MM.1S (cell line): Measurements from ENCODE around the gene PRSS33.

Experiments used
- DNase-seq: peaks from one replicate; pipeline ENCODE4 v3.0.0-alpha.2; 2015
- H2AFZ ChIP-seq: fragments of 300-600 bp; sonication (generic); 2 replicates; pipeline ENCODE4 v1.6.0; 2016; ENCODE audit warnings: antibody characterized with exemption, low read length
- H3F3A ChIP-seq: fragments of 300-600 bp; sonication (generic); 2 replicates; pipeline ENCODE4 v1.6.1; 2016; ENCODE audit warnings: mild to moderate bottlenecking, antibody characterized with exemption, low read length, moderate library complexity, mixed read lengths; ENCODE audit not compliant: insufficient read depth
- H3K27ac ChIP-seq: fragments of 300-600 bp; sonication (generic); 2 replicates; pipeline ENCODE4 v1.5.1; 2016; ENCODE audit warnings: mild to moderate bottlenecking, low read length
- H3K27me3 ChIP-seq: fragments of 300-600 bp; sonication (generic); replicated peaks from 2 replicates; pipeline ENCODE4 v1.6.0; 2016; ENCODE audit warnings: low read length; ENCODE audit not compliant: insufficient read depth
- H3K36me3 ChIP-seq: fragments of 300-600 bp; sonication (generic); replicated peaks from 2 replicates; pipeline ENCODE4 v1.6.1; 2016; ENCODE audit warnings: mild to moderate bottlenecking, low read length, mixed read lengths; ENCODE audit not compliant: insufficient read depth
- H3K4me1 ChIP-seq: fragments of 300-600 bp; sonication (generic); 2 replicates; pipeline ENCODE4 v1.6.1; 2016; ENCODE audit warnings: low read length, mixed read lengths
- H3K4me2 ChIP-seq: fragments of 300-600 bp; sonication (generic); 2 replicates; pipeline ENCODE4 v1.6.0; 2016; ENCODE audit warnings: low read depth, low read length
- H3K4me3 ChIP-seq: fragments of 300-600 bp; sonication (generic); 2 replicates; pipeline ENCODE4 v1.5.1; 2016; ENCODE audit warnings: low read length, mixed read lengths
- H3K79me2 ChIP-seq: fragments of 300-600 bp; sonication (generic); 2 replicates; pipeline ENCODE4 v1.6.1; 2016; ENCODE audit warnings: mixed run types, low read length, mixed read lengths
- H3K9ac ChIP-seq: fragments of 300-600 bp; sonication (generic); 2 replicates; pipeline ENCODE4 v1.6.1; 2016; ENCODE audit warnings: low read length, mixed read lengths
- H3K9me2 ChIP-seq: fragments of 300-600 bp; sonication (generic); replicated peaks from 2 replicates; pipeline ENCODE4 v1.6.1; 2016; ENCODE audit warnings: mild to moderate bottlenecking, low read length, mixed read lengths; ENCODE audit not compliant: insufficient read depth
- H3K9me3 ChIP-seq: fragments of 300-600 bp; sonication (generic); replicated peaks from 2 replicates; pipeline ENCODE4 v1.6.1; 2016; ENCODE audit warnings: mild to moderate bottlenecking, low read length, mixed read lengths; ENCODE audit not compliant: insufficient read depth
- H4K20me1 ChIP-seq: fragments of 300-600 bp; sonication (generic); 2 replicates; pipeline ENCODE4 v1.6.1; 2016; ENCODE audit warnings: mild to moderate bottlenecking, low read length, moderate library complexity, mixed read lengths; ENCODE audit not compliant: insufficient read depth
- EZH2 ChIP-seq: fragments of 300-600 bp; sonication (generic); optimal IDR thresholded peaks from 2 replicates; pipeline ENCODE3; 2017; ENCODE audit warnings: low read depth, mild to moderate bottlenecking, antibody characterized with exemption, low read length, mixed read lengths
- EZH2phosphoT487 ChIP-seq: fragments of 300-600 bp; sonication (generic); IDR thresholded peaks from 2 replicates; pipeline ENCODE4 v1.6.1; 2018; ENCODE audit warnings: antibody characterized with exemption, low read length
- TF ChIP-seq, protein P1 (sequence below): fragments of 300-600 bp; sonication (generic); IDR thresholded peaks from 2 replicates; pipeline ENCODE4 v1.5.1; 2016; ENCODE audit warnings: antibody characterized with exemption, low read length, mixed read lengths

Gene PRSS33

GRCh38 chr16:2785101-2785991 is 2.0 kb downstream of the PRSS33 start:
- Histone ChIP-seq H3K27ac (no peak overlapping the region), H3K79me2 (no peaks in the 10 kb centered on the region), H3K4me1 (no peaks in the 10 kb centered on the region), H3K4me3 (no peak overlapping the region), H4K20me1 (no peaks in the 10 kb centered on the region), H3K9me2 (no peaks in the 10 kb centered on the region), H2AFZ (no peak overlapping the region), H3K9ac (no peak overlapping the region), H3K36me3 (no peaks in the 10 kb centered on the region), H3F3A (no peaks in the 10 kb centered on the region), H3K4me2 (peak overlapping the region; percentile 9; the same call in 1 of the 2 replicates), H3K27me3 (peaks cover 56% of the 10 kb centered on the region), H3K9me3 (no peaks in the 10 kb centered on the region)
- no peak for DNase-seq
- TF ChIP-seq EZH2phosphoT487 (no peak), EZH2 (no peak)
- TF ChIP-seq, protein P1, sequence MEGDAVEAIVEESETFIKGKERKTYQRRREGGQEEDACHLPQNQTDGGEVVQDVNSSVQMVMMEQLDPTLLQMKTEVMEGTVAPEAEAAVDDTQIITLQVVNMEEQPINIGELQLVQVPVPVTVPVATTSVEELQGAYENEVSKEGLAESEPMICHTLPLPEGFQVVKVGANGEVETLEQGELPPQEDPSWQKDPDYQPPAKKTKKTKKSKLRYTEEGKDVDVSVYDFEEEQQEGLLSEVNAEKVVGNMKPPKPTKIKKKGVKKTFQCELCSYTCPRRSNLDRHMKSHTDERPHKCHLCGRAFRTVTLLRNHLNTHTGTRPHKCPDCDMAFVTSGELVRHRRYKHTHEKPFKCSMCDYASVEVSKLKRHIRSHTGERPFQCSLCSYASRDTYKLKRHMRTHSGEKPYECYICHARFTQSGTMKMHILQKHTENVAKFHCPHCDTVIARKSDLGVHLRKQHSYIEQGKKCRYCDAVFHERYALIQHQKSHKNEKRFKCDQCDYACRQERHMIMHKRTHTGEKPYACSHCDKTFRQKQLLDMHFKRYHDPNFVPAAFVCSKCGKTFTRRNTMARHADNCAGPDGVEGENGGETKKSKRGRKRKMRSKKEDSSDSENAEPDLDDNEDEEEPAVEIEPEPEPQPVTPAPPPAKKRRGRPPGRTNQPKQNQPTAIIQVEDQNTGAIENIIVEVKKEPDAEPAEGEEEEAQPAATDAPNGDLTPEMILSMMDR = 0 out of 2 replicates have a peak, but pooled peaks have one; percentile 12

GRCh38 chr16:2784358-2785100 is 2.8 kb downstream of the PRSS33 start:
- Histone ChIP-seq H2AFZ (no peak overlapping the region), H3K4me2 (no peak overlapping the region)

DNA sequence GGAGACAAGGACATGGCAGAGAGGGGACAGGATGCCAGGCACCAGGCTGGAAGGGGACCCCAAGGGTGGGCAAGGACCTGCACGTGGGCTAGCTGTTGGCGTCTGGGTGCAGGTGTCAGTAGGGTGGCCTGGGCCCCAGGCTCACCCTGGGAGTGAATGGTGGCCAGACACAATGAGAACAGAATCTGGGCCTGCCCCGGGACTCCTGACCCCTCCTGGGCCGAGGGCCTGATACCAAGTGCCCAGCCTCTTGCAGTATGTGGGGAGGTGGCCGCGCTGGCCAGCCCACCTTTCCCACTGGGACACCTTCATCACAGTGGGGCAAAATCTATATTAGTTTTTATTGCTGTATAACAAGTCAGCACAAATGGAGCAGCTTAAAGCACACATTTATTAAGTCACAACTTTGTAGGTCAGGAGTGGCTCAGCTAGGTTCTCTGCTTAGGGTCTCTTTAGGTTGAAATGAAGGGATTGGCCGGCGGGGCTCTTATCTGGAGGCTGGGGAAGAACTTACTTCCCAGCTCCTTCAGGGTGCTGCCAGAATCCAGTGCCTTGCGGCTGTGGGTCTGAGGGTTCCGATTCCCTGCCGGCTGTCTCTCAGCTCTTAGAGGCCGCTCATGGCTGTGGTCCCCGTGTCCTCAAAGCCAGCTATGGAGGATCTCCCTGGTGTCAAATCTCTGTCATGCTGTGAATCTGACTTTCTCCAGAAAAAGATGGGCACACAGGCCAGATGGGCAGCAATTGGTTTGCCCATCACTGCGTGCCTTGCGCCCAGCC is 3.6 kb downstream of the PRSS33 start:
- no peaks in the 10 kb centered on the region for H3K36me3 ChIP-seq

More at GRCh38 chr16:2784358-2785100, 2.8 kb downstream of the PRSS33 start:
- no peak overlapping the region for H3K27ac ChIP-seq
- no peaks in the 10 kb centered on the region for H3K9me2 ChIP-seq
- no peaks in the 10 kb centered on the region for H3F3A ChIP-seq
- H4K20me1 ChIP-seq = no peaks in the 10 kb centered on the region
- no peak for DNase-seq
- no peaks in the 10 kb centered on the region for H3K36me3 ChIP-seq
- TF ChIP-seq EZH2 = no peak
- TF ChIP-seq, protein P1 = no peak
- no peak for TF ChIP-seq EZH2phosphoT487
- H3K79me2 ChIP-seq = no peaks in the 10 kb centered on the region
- H3K4me3 ChIP-seq = no peak overlapping the region
- H3K4me1 ChIP-seq = no peaks in the 10 kb centered on the region
- peaks cover 48% of the 10 kb centered on the region for H3K27me3 ChIP-seq
- no peak overlapping the region for H3K9ac ChIP-seq
- H3K9me3 ChIP-seq = no peaks in the 10 kb centered on the region

More for the DNA sequence above, 3.6 kb downstream of the PRSS33 start:
- H3K4me3 ChIP-seq = no peak overlapping the region
- no peaks in the 10 kb centered on the region for H3F3A ChIP-seq
- no peak overlapping the region for H3K27ac ChIP-seq
- no peaks in the 10 kb centered on the region for H3K79me2 ChIP-seq
- H2AFZ ChIP-seq = no peak overlapping the region
- no peak overlapping the region for H3K4me2 ChIP-seq
- H3K9me2 ChIP-seq = no peaks in the 10 kb centered on the region
- TF ChIP-seq EZH2phosphoT487 (no peak), EZH2 (no peak)
- TF ChIP-seq, protein P1 = no peak
- H3K9me3 ChIP-seq = no peaks in the 10 kb centered on the region
- no peak overlapping the region for H3K9ac ChIP-seq
- peaks cover 41% of the 10 kb centered on the region for H3K27me3 ChIP-seq
- no peaks in the 10 kb centered on the region for H4K20me1 ChIP-seq
- DNase-seq = no peak
- no peaks in the 10 kb centered on the region for H3K4me1 ChIP-seq
